Measurements from ENCODE around the gene WASF2.

DNA sequence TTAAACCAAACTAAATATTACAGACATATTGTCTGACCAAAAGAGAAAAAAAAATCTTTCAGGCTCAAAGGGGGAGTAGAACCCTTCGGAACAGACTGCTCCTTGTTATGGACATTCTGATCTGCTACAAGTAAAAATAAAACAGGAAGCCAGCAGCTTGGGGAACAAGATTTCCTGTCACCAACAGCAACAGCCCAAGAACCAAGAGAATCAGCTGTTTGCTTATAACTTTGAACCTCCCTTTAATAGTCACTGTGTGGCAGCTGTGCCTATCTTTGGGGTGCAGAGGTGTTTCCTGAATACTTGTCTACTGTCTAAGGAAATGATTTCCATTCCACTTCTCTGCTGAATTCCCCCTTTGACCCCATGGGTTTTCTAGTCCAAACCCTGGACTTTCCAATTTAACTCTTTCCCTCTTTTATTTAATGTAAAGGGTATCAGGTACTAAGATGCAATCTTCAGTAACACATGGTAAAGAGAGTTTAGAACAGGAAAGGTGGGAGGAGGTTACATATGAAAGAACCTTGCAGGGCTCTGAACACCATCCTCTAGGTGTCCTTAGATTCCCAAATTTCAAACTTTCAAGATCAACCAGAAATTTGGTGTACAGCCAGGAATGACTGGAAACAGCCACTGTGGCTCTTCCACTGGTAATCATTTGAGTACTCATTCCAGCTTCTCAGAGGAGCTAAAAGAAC, 58.9 kb downstream of the WASF2 start:
- TF ChIP-seq, protein P1, sequence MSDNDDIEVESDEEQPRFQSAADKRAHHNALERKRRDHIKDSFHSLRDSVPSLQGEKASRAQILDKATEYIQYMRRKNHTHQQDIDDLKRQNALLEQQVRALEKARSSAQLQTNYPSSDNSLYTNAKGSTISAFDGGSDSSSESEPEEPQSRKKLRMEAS (IDR thresholded peaks at IDR 0.05; ENCODE audit: low read depth, low read length) = no peak
- TF ChIP-seq, protein P2, sequence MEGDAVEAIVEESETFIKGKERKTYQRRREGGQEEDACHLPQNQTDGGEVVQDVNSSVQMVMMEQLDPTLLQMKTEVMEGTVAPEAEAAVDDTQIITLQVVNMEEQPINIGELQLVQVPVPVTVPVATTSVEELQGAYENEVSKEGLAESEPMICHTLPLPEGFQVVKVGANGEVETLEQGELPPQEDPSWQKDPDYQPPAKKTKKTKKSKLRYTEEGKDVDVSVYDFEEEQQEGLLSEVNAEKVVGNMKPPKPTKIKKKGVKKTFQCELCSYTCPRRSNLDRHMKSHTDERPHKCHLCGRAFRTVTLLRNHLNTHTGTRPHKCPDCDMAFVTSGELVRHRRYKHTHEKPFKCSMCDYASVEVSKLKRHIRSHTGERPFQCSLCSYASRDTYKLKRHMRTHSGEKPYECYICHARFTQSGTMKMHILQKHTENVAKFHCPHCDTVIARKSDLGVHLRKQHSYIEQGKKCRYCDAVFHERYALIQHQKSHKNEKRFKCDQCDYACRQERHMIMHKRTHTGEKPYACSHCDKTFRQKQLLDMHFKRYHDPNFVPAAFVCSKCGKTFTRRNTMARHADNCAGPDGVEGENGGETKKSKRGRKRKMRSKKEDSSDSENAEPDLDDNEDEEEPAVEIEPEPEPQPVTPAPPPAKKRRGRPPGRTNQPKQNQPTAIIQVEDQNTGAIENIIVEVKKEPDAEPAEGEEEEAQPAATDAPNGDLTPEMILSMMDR (IDR thresholded peaks at IDR 0.05; ENCODE audit: low read depth, low read length) = no peak
- TF ChIP-seq POLR2A (IDR thresholded peaks at IDR 0.05; ENCODE audit: extremely low read depth, insufficient read length) = no peak
